HG03095 (cell line): ENCODE data around the gene ZNF479.
"Not testable (repeated sequence)": the region's sequence is repeated elsewhere in the genome, so short reads cannot be mapped to it uniquely, and the experiment has no call there.

Experiments
- ATAC-seq: cut with Tn5 transposase; IDR thresholded peaks from one replicate; pipeline ENCODE4 v1.9.1; 2021; ENCODE audit warnings: moderate library complexity; ENCODE audit not compliant: unreplicated experiment

Gene ZNF479

GRCh38 chr7:57132336-57132735, at the start of gene ZNF479:
Gene ZNF479, minus strand, starts transcription at chr7:57132436. Its CDS starts 112 bp downstream, at chr7:57132324.
- not testable (repeated sequence) for ATAC-seq

- ATAC-seq = no peak
Measured at GRCh38 chr7:57182031-57182430, 49.8 kb upstream of the ZNF479 start.

GRCh38 chr7:57181281-57181680, 49.0 kb upstream of the ZNF479 start:
- no peak for ATAC-seq

GRCh38 chr7:57179776-57180415, 47.7 kb upstream of the ZNF479 start:
- ATAC-seq = no peak

GRCh38 chr7:57178768-57179139, 46.5 kb upstream of the ZNF479 start:
- no peak for ATAC-seq

GRCh38 chr7:57177856-57178767, 45.9 kb upstream of the ZNF479 start:
- no peak for ATAC-seq

GRCh38 chr7:57176928-57177635, 44.8 kb upstream of the ZNF479 start:
- ATAC-seq = no peak

GRCh38 chr7:57165285-57165899, 33.2 kb upstream of the ZNF479 start:
- no peak for ATAC-seq

- not testable (repeated sequence) for ATAC-seq
Measured at GRCh38 chr7:57120123-57120784, 12.0 kb downstream of the ZNF479 start.
